H1 (cell line): ENCODE results near the gene CST4. TPM values are rescaled to one million over a fixed set of nuclear protein-coding genes. Genes with fewer than 3 reads are reported as not detected.

ENCODE experiments used
- CTCF ChIA-PET: fragments of 300-600 bp; sonication (Branson Sonifier 250); formaldehyde crosslinking; loops from one replicate; lab custom pipeline; 2021; ENCODE audit not compliant: partially characterized antibody; lab: Charles Lee
- POLR2A ChIA-PET: fragments of 300-600 bp; sonication (Branson Sonifier 250); formaldehyde crosslinking; loops from one replicate; lab custom pipeline; 2021; ENCODE audit warnings: inconsistent platforms; ENCODE audit not compliant: partially characterized antibody; lab: Charles Lee
- DNase-seq, 2 experiments: peaks; one replicate each; pipeline versions ENCODE4 v3.0.0 to v3.0.0-alpha.2; 2010 to 2022; ENCODE audit warnings: low spot score in 2 of 2, low read depth in 1 of 2, mixed read lengths in 1 of 2
- FAIRE-seq: peaks from 2 replicates; lab custom pipeline; 2011; peaks lifted over from hg19 to GRCh38; lab: Jason Lieb, UNC
- H2AFZ ChIP-seq: 2 replicates; pipeline ENCODE4 v1.8.1; 2012; ENCODE audit warnings: low read length, inconsistent platforms
- H2AK5ac ChIP-seq: 2 replicates; pipeline ENCODE4 v1.6.1; 2013; ENCODE audit warnings: low read depth, low read length
- H2BK120ac ChIP-seq: replicated peaks from 2 replicates; pipeline ENCODE3; 2013; ENCODE audit warnings: low read depth, low read length, inconsistent platforms
- H2BK12ac ChIP-seq: 2 replicates; pipeline ENCODE4 v1.6.1; 2013; ENCODE audit warnings: low read depth, low read length
- H2BK15ac ChIP-seq: 2 replicates; pipeline ENCODE4 v1.6.1; 2013; ENCODE audit warnings: low read length
- H2BK20ac ChIP-seq: 2 replicates; pipeline ENCODE4 v1.6.1; 2013; ENCODE audit warnings: low read length
- H2BK5ac ChIP-seq: 2 replicates; pipeline ENCODE4 v1.6.1; 2013; ENCODE audit warnings: low read depth, low read length
- H3K14ac ChIP-seq: 2 replicates; pipeline ENCODE4 v1.6.1; 2013; ENCODE audit warnings: inconsistent platforms; ENCODE audit not compliant: insufficient read length
- H3K18ac ChIP-seq: 2 replicates; pipeline ENCODE4 v1.6.1; 2013; ENCODE audit warnings: low read length; ENCODE audit errors: extremely low read depth
- H3K23ac ChIP-seq: 2 replicates; pipeline ENCODE4 v1.6.1; 2013; ENCODE audit warnings: inconsistent platforms; ENCODE audit not compliant: insufficient read length
- H3K23me2 ChIP-seq: 2 replicates; pipeline ENCODE4 v1.6.1; 2013; ENCODE audit warnings: low read depth, low read length
- H3K27ac ChIP-seq: 2 replicates; pipeline ENCODE4 v1.6.1; 2011; ENCODE audit warnings: low read depth, low read length, inconsistent platforms
- H3K27me3 ChIP-seq, 4 experiments: replicated peaks in 1 of 4; 1 replicate in 1 of 4; 2 replicates in 3 of 4; pipeline versions ENCODE4 v1.6.1 to v1.8.1; 2011 to 2013; ENCODE audit warnings: low read length in 3 of 4, mild to moderate bottlenecking in 3 of 4, inconsistent platforms in 2 of 4, mixed read lengths in 2 of 4, moderate library complexity in 1 of 4; ENCODE audit not compliant: control insufficient read depth in 3 of 4, insufficient read depth in 3 of 4; ENCODE audit errors: extremely low read depth in 1 of 4
- H3K36me3 ChIP-seq, 4 experiments: 2 replicates each; pipeline versions ENCODE4 v1.6.1 to v1.8.1; 2011 to 2013; ENCODE audit warnings: mild to moderate bottlenecking in 4 of 4, low read length in 3 of 4, moderate library complexity in 2 of 4, control low read depth in 1 of 4, inconsistent platforms in 1 of 4; ENCODE audit not compliant: insufficient read depth in 4 of 4, control insufficient read depth in 2 of 4
- H3K4ac ChIP-seq: replicated peaks from 2 replicates; pipeline ENCODE3; 2013; ENCODE audit warnings: low read length, low read depth, mixed read lengths, inconsistent platforms; ENCODE audit not compliant: insufficient read length
- H3K4me1 ChIP-seq, 4 experiments: replicated peaks in 1 of 4; 1 replicate in 1 of 4; 2 replicates in 3 of 4; pipeline versions ENCODE4 v1.6.1 to v1.8.1; 2011 to 2013; ENCODE audit warnings: low read length in 3 of 4, inconsistent platforms in 2 of 4, mixed read lengths in 1 of 4; ENCODE audit not compliant: insufficient read depth in 4 of 4, control insufficient read depth in 3 of 4
- H3K4me2 ChIP-seq, 2 experiments: 2 replicates each; pipeline versions ENCODE4 v1.6.1 to v1.8.1; 2011 to 2013; ENCODE audit warnings: low read depth in 2 of 2, low read length in 2 of 2, control low read depth in 1 of 2, inconsistent platforms in 1 of 2, mild to moderate bottlenecking in 1 of 2; ENCODE audit not compliant: insufficient read depth in 1 of 2
- H3K4me3 ChIP-seq, 4 experiments: fragments of 200-600, 300-600 bp in 1 of 4; sonication (generic), shearing (Covaris generic), sonication (Bioruptor Twin) in 1 of 4; 2 replicates each; pipeline versions ENCODE4 v1.5.1 to v1.8.1; 2011 to 2016; ENCODE audit warnings: low read length in 4 of 4, low read depth in 3 of 4, control low read depth in 2 of 4, inconsistent platforms in 2 of 4, mild to moderate bottlenecking in 2 of 4, mixed read lengths in 1 of 4, moderate library complexity in 1 of 4; ENCODE audit not compliant: insufficient read depth in 2 of 4; ENCODE audit errors: extremely low read depth in 1 of 4
- H3K56ac ChIP-seq: replicated peaks from 2 replicates; pipeline ENCODE3; 2013; ENCODE audit warnings: low read depth, mild to moderate bottlenecking, mixed read lengths, low read length, inconsistent platforms; ENCODE audit not compliant: insufficient read length
- H3K79me1 ChIP-seq: 2 replicates; pipeline ENCODE4 v1.6.1; 2013; ENCODE audit warnings: low read depth, low read length, control low read depth
- H3K79me2 ChIP-seq, 2 experiments: 2 replicates each; pipeline versions ENCODE4 v1.6.1 to v1.8.1; 2012 to 2013; ENCODE audit warnings: low read length in 2 of 2, mild to moderate bottlenecking in 2 of 2, inconsistent platforms in 1 of 2; ENCODE audit not compliant: insufficient read depth in 2 of 2, control insufficient read depth in 1 of 2
- H3K9ac ChIP-seq, 4 experiments: replicated peaks in 1 of 4; 1 replicate in 1 of 4; 2 replicates in 3 of 4; pipeline versions ENCODE4 v1.6.1 to v1.8.1; 2011 to 2013; ENCODE audit warnings: low read depth in 3 of 4, low read length in 3 of 4, control low read depth in 2 of 4, mild to moderate bottlenecking in 2 of 4, moderate library complexity in 2 of 4, inconsistent platforms in 1 of 4; ENCODE audit errors: extremely low read depth in 1 of 4
- H3K9me3 ChIP-seq, 2 experiments: 2 replicates each; pipeline versions ENCODE4 v1.6.1 to v1.8.1; 2012 to 2013; ENCODE audit warnings: mild to moderate bottlenecking in 2 of 2, moderate library complexity in 2 of 2, control low read depth in 1 of 2, inconsistent platforms in 1 of 2, low read depth in 1 of 2, low read length in 1 of 2, mixed read lengths in 1 of 2; ENCODE audit not compliant: insufficient read depth in 2 of 2
- H4K20me1 ChIP-seq, 2 experiments: replicated peaks in 1 of 2; 2 replicates each; pipeline versions ENCODE3 to v1.8.1; 2011 to 2013; ENCODE audit warnings: inconsistent platforms in 2 of 2, low read length in 2 of 2, mild to moderate bottlenecking in 1 of 2; ENCODE audit not compliant: insufficient read depth in 2 of 2, control insufficient read depth in 1 of 2
- H4K5ac ChIP-seq: 2 replicates; pipeline ENCODE4 v1.6.1; 2013; ENCODE audit warnings: low read length, low read depth, mixed read lengths, inconsistent platforms; ENCODE audit not compliant: insufficient read length
- H4K8ac ChIP-seq: 2 replicates; pipeline ENCODE4 v1.8.0; 2013; ENCODE audit warnings: mild to moderate bottlenecking, moderate library complexity, low read length, inconsistent platforms; ENCODE audit not compliant: insufficient read depth; ENCODE audit errors: extremely low read depth
- H4K91ac ChIP-seq: replicated peaks from 2 replicates; pipeline ENCODE3; 2013; ENCODE audit warnings: low read length, mixed read lengths, inconsistent platforms; ENCODE audit not compliant: insufficient read length
- ATF2 ChIP-seq: IDR thresholded peaks from 2 replicates; pipeline ENCODE4 v1.6.1; 2012; ENCODE audit warnings: low read length, inconsistent platforms
- BRCA1 ChIP-seq: IDR thresholded peaks from 2 replicates; pipeline ENCODE4 v1.6.1; 2012; ENCODE audit warnings: low read depth, low read length, improper control_type of control experiment
- CHD2 ChIP-seq: IDR thresholded peaks from 2 replicates; pipeline ENCODE4 v1.6.1; 2012; ENCODE audit warnings: low read length, improper control_type of control experiment
- CTBP2 ChIP-seq: IDR thresholded peaks from 2 replicates; pipeline ENCODE4 v1.7.0; 2011; ENCODE audit warnings: borderline replicate concordance, mild to moderate bottlenecking, moderate library complexity, mixed read lengths, low read length; ENCODE audit not compliant: insufficient read depth, insufficient read length
- JUND ChIP-seq: IDR thresholded peaks from 2 replicates; pipeline ENCODE4 v1.6.1; 2011; ENCODE audit warnings: mild to moderate bottlenecking, improper control_type of control experiment, low read length
- POLR2AphosphoS5 ChIP-seq: IDR thresholded peaks from 2 replicates; pipeline ENCODE4 v1.6.1; 2011; ENCODE audit warnings: low read depth, low read length
- RFX5 ChIP-seq: IDR thresholded peaks from 2 replicates; pipeline ENCODE4 v1.6.1; 2011; ENCODE audit warnings: low read depth, low read length, improper control_type of control experiment, borderline replicate concordance
- RXRA ChIP-seq: IDR thresholded peaks from 2 replicates; pipeline ENCODE4 v1.6.1; 2011; ENCODE audit warnings: low read depth, mild to moderate bottlenecking, low read length, moderate library complexity; ENCODE audit not compliant: insufficient read depth
- SAP30 ChIP-seq: fragments of 300-600 bp; sonication (generic); IDR thresholded peaks from 2 replicates; pipeline ENCODE4 v1.7.1; 2012; ENCODE audit warnings: low read length, moderate library complexity, mild to moderate bottlenecking, inconsistent platforms; ENCODE audit not compliant: insufficient read depth, insufficient replicate concordance
- SIX5 ChIP-seq: IDR thresholded peaks from 2 replicates; pipeline ENCODE4 v1.6.1; 2011; ENCODE audit warnings: mild to moderate bottlenecking, low read depth, low read length
- SP1 ChIP-seq: IDR thresholded peaks from 2 replicates; pipeline ENCODE4 v1.6.1; 2011; ENCODE audit warnings: low read depth, low read length
- TEAD4 ChIP-seq: IDR thresholded peaks from 2 replicates; pipeline ENCODE4 v1.6.1; 2012; ENCODE audit warnings: low read depth, low read length, inconsistent platforms, mixed read lengths
- WGBS, 2 experiments: shearing (Covaris generic) in 1 of 2; methylation state at CpG; one replicate each; pipeline versions ENCODE4 v1.1.6 to v1.1.7; 2013 to 2015; ENCODE audit warnings: low lambda C conversion rate in 2 of 2, mixed read lengths in 2 of 2, inconsistent platforms in 1 of 2, low coverage in 1 of 2, missing lambda C conversion rate in 1 of 2; ENCODE audit not compliant: insufficient replicate concordance in 2 of 2, insufficient coverage in 1 of 2, insufficient read length in 1 of 2; ENCODE audit errors: extremely low coverage in 1 of 2, missing lambda C conversion rate in 1 of 2; 5-methylcytosine and 5-hydroxymethylcytosine counted together
- polyA plus RNA-seq, 7 experiments: library from polyadenylated mRNA; depleted of rRNA in 3 of 7; stranded (reverse) in 5 of 7; unstranded in 2 of 7; fragments of >200 nt in 5 of 7; fragments of 200-250 nt in 2 of 7; gene quantifications; 1 replicate in 5 of 7; 2 replicates in 1 of 7; 4 replicates in 1 of 7; pipeline versions ENCODE4 v1.2.1 to v1.2.3, GENCODE V29; 2011 to 2013; ENCODE audit warnings: missing spikeins in 2 of 7, mixed read lengths in 2 of 7
- total RNA-seq: library from RNA; stranded (reverse); fragmentation: NEBNext Ultra II Directional; extraction: Animal tissue kit (Norgen Biotek cat#: 25700); gene quantifications from 2 replicates; pipeline ENCODE4 v1.2.1, GENCODE V29; 2021

Gene CST4
- total and polyA plus RNA-seq, 2 of the 8 experiments (the other 6 are each of a cell fraction or from before 2014, with no cell fraction given), result not detected

DNA sequence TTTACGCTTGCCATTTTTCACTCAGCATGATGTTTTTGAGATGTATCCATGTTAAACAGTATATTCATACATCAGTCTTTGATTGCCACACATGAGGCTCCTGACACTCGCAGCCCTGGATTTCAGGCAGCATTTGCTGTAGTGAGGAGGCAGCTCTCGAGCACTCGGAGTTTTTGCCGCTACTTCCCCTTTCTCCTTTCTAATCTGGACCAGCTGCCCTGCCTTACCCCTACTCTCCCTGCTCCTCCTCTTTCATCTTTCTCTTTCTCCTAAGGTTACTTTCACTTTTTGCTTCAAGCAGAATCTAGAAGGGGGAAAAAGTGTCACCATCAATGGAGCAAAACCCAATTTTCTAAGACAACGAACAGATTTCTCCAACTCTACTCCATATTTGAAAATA is 45.2 kb downstream of the CST4 start:
- no peak overlapping the region for H2AK5ac ChIP-seq
- H3K9ac ChIP-seq, result no peak overlapping the region
- no peak overlapping the region for H3K27ac ChIP-seq
- ChIA-PET POLR2A (no interaction called here), CTCF (no interaction called here)
- no peak overlapping the region for H2AFZ ChIP-seq
- FAIRE-seq (no peak), DNase-seq (no peak)
- H3K23me2 ChIP-seq, result no peaks in the 10 kb centered on the region; the same call in 1 of the 2 replicates
- H3K56ac ChIP-seq, result no peak overlapping the region
- no peak overlapping the region for H2BK15ac ChIP-seq
- no peaks in the 10 kb centered on the region for H3K79me2 ChIP-seq
- H2BK12ac ChIP-seq, result no peak overlapping the region
- no peak overlapping the region for H2BK120ac ChIP-seq
- no peak overlapping the region for H3K4me2 ChIP-seq
- no peaks in the 10 kb centered on the region for H4K20me1 ChIP-seq
- H3K36me3 ChIP-seq, result no peaks in the 10 kb centered on the region
- H3K4ac ChIP-seq, result no peak overlapping the region
- H2BK20ac ChIP-seq, result no peak overlapping the region
- no peaks in the 10 kb centered on the region for H3K79me1 ChIP-seq
- H3K4me3 ChIP-seq, result no peak overlapping the region
- no peak overlapping the region for H3K14ac ChIP-seq
- H3K9me3 ChIP-seq, result no peaks in the 10 kb centered on the region
- H2BK5ac ChIP-seq, result no peak overlapping the region
- no peak overlapping the region for H4K8ac ChIP-seq
- no peak overlapping the region for H3K23ac ChIP-seq
- H3K4me1 ChIP-seq, result peaks cover 0 to 3% (median 0%) of the 10 kb centered on the region in 4 experiments; a peak in 4 of 7 replicates
- no peak overlapping the region for H4K91ac ChIP-seq
- 88% methylated on average over 6 of the region's 6 CpGs; no CpG with 5 or more reads in 1 of the 2 experiments for WGBS, 2 experiments
- no peaks in the 10 kb centered on the region; a peak in 1 of 7 replicates for H3K27me3 ChIP-seq
- H4K5ac ChIP-seq, result no peak overlapping the region
- H3K18ac ChIP-seq, result no peak overlapping the region
- TF ChIP-seq CHD2 (no peak), SIX5 (no peak), BRCA1 (no peak), SAP30 (no peak), JUND (no peak), ATF2 (no peak), RXRA (no peak), TEAD4 (no peak), RFX5 (no peak), POLR2AphosphoS5 (no peak), CTBP2 (no peak), SP1 (no peak)
